ENCODE results near the gene RAMP2. TPM values are rescaled to one million over a fixed set of nuclear protein-coding genes. Genes with fewer than 3 reads are reported as not detected.

Gene RAMP2
- total RNA-seq, 1 donor from 2014 or later: not detected

DNA sequence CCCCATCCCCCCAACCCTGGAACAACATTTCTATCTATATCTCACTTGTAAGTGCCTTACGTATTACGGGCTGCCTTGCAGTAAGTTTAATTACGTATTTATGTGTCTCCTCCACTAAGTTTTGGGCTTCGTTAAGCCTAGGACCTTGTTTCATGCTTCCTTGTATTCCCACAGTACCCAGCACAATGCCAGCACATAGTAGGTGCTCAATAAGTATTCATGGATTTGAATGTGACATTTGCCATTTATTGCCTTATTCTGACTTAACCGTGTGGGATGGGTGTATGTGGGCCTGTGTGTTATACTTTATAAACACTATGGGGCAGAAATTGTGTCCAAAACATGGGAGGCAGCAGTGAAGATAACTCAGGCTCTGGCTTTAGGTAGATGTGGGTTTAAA is 31.5 kb downstream of the RAMP2 start:
- DNase-seq (ENCODE audit: low read depth): no peak

DNA sequence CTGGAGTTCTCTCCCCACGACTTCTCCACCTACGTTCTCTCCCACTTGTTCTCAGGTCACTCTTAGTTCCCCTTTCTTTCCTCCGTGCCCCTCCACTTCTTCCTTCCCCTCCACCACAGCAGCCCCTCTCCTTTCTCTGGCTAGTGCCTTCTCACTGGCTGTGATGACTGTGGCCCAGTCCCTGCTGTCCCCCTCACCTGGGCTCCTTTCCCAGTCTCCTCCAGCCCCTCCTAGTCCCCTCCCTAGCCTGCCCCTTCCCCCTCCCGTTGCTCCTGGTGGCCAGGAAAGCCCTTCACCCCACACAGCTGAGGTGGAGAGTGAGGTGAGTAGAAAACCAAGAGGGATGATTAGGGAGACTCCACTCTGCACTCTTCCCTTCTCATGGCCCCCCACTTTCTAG is 34.0 kb downstream of the RAMP2 start:
- DNase-seq (ENCODE audit: low read depth): no peak

DNA sequence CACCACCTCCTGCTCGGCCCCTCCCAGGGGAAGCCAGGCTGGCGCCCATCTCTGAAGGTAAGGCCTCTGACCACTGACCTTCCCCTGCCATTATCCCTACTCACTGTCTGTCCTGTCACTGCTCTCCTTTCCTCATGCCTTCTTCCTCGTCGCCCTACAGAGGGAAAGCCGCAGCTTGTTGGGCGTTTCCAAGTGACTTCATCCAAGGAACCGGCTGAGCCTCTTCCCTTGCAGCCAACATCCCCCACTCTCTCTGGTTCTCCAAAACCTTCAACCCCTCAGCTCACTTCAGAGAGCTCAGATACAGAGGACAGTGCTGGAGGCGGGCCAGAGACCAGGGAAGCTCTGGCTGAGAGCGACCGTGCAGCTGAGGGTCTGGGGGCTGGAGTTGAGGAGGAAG is 34.4 kb downstream of the RAMP2 start:
- no peak for DNase-seq (ENCODE audit: low read depth)

DNA sequence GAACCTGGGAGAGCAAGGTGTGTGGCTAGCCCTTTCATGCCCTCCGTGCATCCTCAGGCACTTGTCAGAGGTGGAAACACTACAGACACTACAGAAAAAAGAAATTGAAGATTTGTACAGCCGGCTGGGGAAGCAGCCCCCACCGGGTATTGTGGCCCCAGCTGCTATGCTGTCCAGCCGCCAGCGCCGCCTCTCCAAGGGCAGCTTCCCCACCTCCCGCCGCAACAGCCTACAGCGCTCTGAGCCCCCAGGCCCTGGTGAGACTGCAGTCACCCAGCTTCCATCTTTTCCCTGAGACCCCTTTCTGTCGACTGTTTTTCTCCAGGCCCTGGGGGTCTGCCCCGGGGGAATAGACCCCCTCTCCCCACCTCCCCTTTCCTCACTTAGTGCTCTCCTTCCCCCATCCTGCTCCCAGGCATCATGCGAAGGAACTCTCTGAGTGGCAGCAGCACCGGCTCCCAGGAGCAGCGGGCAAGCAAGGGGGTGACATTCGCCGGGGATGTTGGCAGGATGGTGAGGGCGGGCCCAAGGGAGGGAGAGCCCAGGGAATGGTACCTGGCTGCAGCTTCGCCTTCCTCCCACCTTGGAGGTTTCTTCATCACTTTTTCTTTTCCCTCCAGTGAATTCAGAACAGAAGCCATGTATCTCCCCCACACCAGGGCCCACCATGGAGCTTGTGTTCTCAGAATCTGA is 35.2 kb downstream of the RAMP2 start:
- no peak for DNase-seq (ENCODE audit: low read depth)

DNA sequence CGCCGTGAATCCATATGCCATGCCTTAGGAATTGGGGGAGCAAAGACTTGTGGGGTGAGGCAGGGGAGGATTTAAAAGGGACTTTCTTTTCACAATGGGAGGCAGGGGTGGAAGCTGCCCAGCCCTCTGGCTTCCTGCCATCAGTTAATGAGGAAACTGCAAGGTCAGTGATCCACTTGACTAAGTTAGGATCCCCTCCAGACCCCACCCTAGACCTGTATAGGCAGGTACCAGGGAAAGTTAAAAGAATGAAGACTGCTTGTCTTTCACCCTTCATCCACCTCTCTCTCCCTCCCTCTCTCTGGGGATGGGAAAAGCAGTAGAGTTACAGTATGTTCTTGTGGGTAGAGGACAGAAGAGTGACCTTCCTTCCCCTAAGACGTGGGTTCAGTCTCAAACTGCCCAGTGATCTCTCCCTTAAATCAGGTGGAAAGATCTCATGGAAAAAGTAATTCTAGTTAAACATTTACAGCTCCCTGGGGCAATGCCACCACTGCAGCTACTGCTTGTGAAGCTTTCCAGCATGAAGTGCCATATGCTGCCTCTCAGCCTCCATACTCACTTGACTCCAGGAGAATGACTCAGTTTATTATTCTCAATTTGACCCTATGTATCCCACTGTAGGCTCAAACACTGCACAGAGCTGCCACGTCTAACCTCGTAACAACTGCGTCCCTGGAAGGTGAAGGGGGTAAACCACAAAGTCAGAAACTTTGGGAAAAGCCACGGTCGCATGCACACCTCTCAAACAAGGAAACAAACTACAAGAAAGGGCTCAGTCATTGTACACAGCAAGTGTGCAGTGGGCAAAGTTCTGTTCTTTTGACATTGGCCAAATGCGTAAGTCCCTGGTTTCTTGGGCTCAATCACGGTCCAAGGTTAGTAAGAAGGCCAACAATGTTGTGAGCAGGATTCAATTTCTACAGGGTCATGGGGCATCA is 36.3 kb downstream of the RAMP2 start:
- peak; percentile 97 for DNase-seq (ENCODE audit: low read depth)

DNA sequence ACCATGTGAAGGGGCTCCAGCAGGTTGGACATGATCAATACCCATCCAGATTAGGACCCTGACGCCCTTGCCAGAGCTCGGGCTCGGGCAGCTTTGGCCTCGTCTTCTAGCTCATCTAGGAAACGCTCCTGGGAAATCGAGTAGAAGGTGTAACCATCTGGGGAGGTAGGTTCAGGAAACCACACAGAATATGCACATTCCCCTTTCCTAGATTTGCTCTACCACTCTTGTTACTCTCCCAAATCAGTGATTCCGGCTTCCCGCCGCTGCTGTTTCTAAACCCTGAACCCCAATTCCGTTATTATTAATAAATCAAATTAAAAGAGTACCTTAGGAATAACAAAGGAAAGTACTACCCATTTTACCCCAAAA is 37.0 kb downstream of the RAMP2 start:
- DNase-seq (ENCODE audit: low read depth): no peak

DNA sequence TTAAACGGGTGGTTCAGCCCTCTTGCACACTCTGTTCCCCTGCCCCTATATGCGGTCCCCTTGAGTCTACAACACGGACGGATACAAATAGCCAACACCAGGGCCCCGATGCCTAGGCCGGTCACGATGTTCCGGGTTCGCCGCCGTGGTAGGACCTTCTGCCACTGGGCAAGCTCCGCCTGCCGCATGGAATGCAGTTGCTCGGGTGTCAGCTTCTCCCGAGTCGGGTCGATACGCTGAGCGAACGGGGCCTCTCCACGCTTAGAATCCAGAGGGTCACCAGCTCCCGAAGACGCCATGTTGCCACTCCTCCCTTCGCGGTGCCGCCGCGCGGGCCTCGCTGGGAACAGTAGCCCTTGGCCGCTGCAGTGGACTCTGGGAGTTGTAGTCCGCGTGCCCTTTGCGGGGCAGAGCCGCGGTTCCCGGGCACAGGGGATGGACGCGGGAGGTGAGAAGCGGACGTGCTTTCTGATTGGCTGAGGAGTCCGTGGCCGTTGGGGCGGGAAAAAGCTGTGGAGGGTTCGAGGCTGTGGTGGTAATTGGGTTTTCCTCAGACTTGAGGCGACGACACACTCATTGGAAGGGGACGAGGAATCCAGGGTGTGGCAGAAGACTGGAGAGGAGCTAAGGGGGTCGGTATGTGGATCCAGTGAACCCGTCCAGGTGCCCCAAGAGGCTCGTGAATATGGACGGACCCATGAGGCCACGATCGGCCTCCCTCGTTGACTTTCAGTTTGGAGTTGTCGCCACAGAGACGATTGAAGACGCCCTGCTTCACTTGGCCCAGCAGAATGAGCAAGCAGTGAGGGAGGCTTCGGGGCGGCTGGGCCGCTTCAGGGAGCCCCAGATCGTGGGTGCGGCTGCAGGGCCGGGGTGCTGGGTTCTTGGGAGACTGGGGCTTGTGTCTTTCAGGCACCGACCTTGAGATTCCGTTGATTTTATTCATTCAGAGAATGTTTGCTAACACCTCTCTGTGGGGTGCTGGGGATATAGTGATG is 37.7 kb downstream of the RAMP2 start, which contains the start of the genes CNTD1 and COA3:
Gene CNTD1 (plus strand): TSS at position 479 of the 998 bp plus-strand sequence. CDS start 207 bp downstream, at position 686.
Gene COA3 (minus strand): TSS at position 322 of the 998 bp plus-strand sequence. CDS start 23 bp downstream, at position 299.
- peak; percentile 55 for DNase-seq (ENCODE audit: low read depth)

DNA sequence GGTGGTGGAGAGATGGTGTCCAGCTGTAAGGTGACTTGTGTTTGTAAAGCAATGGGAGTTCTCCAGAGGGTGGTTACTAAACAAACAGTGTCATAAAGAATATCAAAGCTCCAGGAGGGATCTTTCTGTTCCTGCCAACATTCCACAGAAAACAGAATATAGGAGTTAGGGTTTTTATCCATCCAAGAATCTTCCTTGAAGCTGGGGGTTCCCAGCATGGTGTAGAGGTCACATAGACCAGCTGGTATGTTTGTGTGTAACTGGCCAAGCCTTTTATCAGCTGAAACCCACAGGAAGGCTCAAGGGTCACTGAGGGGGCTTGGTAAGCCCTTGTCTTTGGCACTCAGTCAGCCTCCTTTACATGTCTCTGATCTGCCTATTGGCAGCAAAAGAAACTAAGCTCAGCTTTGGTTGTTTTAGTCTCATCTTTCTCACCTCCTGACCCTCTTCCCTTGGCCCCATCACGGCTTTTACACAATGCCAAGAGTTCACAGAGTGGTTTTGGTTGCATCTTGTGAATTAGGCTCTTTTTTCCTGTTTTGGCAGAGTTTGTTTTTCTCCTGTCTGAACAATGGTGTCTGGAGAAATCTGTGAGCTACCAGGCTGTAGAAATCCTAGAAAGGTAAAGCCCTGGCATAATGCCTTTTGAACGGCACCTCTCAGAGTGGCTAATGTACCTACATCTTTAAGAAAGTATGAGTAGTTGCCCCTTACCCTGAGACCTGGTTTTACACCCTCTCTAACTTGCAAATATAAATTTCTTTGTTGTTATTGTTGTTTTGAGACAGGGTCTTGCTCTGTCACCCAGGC is 42.3 kb downstream of the RAMP2 start:
- DNase-seq (ENCODE audit: low read depth): no peak

DNA sequence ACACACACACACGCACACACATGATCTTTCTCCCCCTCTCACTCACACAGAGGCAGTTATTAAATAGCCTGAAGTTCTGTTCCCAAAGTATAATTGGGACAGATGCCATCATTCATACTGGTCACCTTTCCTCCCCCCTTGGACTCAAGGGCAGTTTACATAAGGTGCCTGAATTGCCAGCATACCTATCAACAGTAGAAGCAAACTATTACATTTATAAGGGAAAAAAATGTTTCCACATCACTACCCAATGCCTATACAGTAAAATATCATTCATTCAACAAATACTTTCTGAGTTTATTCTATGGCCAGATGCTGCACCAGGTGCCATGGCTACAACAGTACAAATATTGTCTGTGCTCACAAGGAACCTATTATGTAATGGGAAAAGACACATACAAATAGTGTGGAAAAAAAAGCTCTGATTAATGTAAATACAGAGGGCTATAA is 43.9 kb downstream of the RAMP2 start:
- DNase-seq (ENCODE audit: low read depth): peak; percentile 41

DNA sequence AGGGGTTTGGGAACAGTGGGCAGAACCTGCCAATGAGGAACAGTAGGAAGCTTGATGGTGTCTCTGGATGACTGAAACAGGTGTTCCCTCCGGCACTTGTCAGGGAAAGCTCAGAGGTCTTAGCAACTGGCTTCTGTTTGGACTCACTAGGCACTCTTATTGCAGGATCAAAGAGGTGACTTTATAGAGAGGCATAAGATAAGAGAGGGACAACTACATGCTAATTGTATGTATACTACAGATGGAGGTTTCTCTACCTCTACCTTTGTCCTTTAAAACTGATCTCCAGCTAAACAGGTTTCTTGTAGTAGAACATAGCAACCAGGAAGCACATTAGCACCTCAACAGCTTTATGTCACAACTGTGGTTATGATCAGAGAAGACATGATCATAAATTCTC is 45.2 kb downstream of the RAMP2 start:
- no peak for DNase-seq (ENCODE audit: low read depth)

DNA sequence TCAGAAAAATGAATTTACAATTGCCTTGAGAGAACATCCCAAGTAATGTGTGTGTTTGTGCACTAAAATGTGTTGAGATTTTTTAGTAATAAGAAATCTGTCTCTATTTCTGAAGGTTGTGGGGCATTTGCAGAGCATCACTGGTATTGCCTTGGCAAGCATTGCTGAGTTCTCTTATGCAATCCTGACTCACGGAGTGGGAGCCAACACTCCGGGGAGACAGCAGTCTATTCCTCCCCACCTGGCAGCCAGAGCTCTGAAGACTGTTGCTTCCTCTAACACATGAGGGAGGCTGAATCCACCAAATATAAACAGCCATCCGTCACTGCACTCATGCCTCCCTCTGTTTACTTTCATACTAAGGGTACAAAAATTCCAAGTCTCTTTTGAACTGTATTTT is 48.2 kb downstream of the RAMP2 start:
- DNase-seq (ENCODE audit: low read depth): peak; percentile 61

Other genes starting within 250 kb of the RAMP2 start
- gene NAGLU, start 225.0 kb upstream of the RAMP2 start, total RNA-seq: 24.8 and 42.2 TPM in 2 replicates
- 0.30 and 0.69 TPM in 2 replicates for gene HSD17B1, start 208.3 kb upstream of the RAMP2 start, total RNA-seq
- gene COASY, start 199.1 kb upstream of the RAMP2 start, total RNA-seq: 8.2 and 32.2 TPM in 2 replicates
- 21.9 and 23.8 TPM in 2 replicates for gene MLX, start 194.1 kb upstream of the RAMP2 start, total RNA-seq
- 2.9 and 5.0 TPM in 2 replicates for gene PSMC3IP, start 183.5 kb upstream of the RAMP2 start, total RNA-seq
- 64.3 and 99.0 TPM in 2 replicates for gene RETREG3, start 151.9 kb upstream of the RAMP2 start, total RNA-seq
- gene TUBG1, start 151.5 kb upstream of the RAMP2 start, total RNA-seq: 21.9 and 37.5 TPM in 2 replicates
- 4.5 and 9.1 TPM in 2 replicates for gene TUBG2, start 101.9 kb upstream of the RAMP2 start, total RNA-seq
- 9.6 and 14.2 TPM in 2 replicates for gene PLEKHH3, start 84.2 kb upstream of the RAMP2 start, total RNA-seq
- 1.6 and 6.3 TPM in 2 replicates for gene CCR10, start 79.4 kb upstream of the RAMP2 start, total RNA-seq
- gene CNTNAP1, start 78.7 kb upstream of the RAMP2 start, total RNA-seq: 5.4 and 15.2 TPM in 2 replicates
- gene EZH1, start 16.2 kb upstream of the RAMP2 start, total RNA-seq: 8.2 and 21.2 TPM in 2 replicates
- 70.5 and 148 TPM in 2 replicates for gene VPS25, start 12.2 kb downstream of the RAMP2 start, total RNA-seq
- 1.9 and 9.7 TPM in 2 replicates for gene WNK4, start 19.4 kb downstream of the RAMP2 start, total RNA-seq
- gene COA3, start 37.5 kb downstream of the RAMP2 start, total RNA-seq: 81.1 and 89.7 TPM in 2 replicates
- 0.05 TPM in 1 of 2 replicates, not detected in the other for gene CNTD1, start 37.6 kb downstream of the RAMP2 start, total RNA-seq
- 104 and 145 TPM in 2 replicates for gene BECN1, start 63.1 kb downstream of the RAMP2 start, total RNA-seq
- 138 and 153 TPM in 2 replicates for gene PSME3, start 72.2 kb downstream of the RAMP2 start, total RNA-seq
- gene AOC2, start 83.4 kb downstream of the RAMP2 start, total RNA-seq: 0.52 and 0.70 TPM in 2 replicates
- under 0.01 and 0.17 TPM in 2 replicates for gene AOC3, start 90.0 kb downstream of the RAMP2 start, total RNA-seq
- gene G6PC1, start 139.6 kb downstream of the RAMP2 start, total RNA-seq: not detected in 2 replicates
- gene AARSD1, start 203.2 kb downstream of the RAMP2 start, total RNA-seq: 18.4 and 19.4 TPM in 2 replicates
- 0.20 and 2.4 TPM in 2 replicates for gene PTGES3L, start 218.9 kb downstream of the RAMP2 start, total RNA-seq
- 10.4 and 20.5 TPM in 2 replicates for gene RUNDC1, start 219.3 kb downstream of the RAMP2 start, total RNA-seq
- 476 and 871 TPM in 2 replicates for gene RPL27, start 237.2 kb downstream of the RAMP2 start, total RNA-seq
- 14.9 and 42.4 TPM in 2 replicates for gene IFI35, start 245.6 kb downstream of the RAMP2 start, total RNA-seq